HG03095 (cell line): ENCODE measurements around the gene NOTCH1.

Experiments
- ATAC-seq: cut with Tn5 transposase; IDR thresholded peaks from one replicate; pipeline ENCODE4 v1.9.1; 2021; ENCODE audit warnings: moderate library complexity; ENCODE audit not compliant: unreplicated experiment

NOTCH1 gene

GRCh38 chr9:136502940-136503550 is 42.8 kb downstream of the NOTCH1 start:
- ATAC-seq: no peak

GRCh38 chr9:136502196-136502595 is 43.7 kb downstream of the NOTCH1 start:
- ATAC-seq: no peak

GRCh38 chr9:136501686-136502085 is 44.2 kb downstream of the NOTCH1 start:
- no peak for ATAC-seq

- no peak for ATAC-seq
Measured at GRCh38 chr9:136499935-136500910, 45.6 kb downstream of the NOTCH1 start.

GRCh38 chr9:136499071-136499934 is 46.5 kb downstream of the NOTCH1 start:
- ATAC-seq: no peak

- no peak for ATAC-seq
Measured at GRCh38 chr9:136497916-136498695, 47.7 kb downstream of the NOTCH1 start.

- no peak for ATAC-seq
Measured at GRCh38 chr9:136496801-136497620, 48.8 kb downstream of the NOTCH1 start.

- no peak for ATAC-seq
Measured at GRCh38 chr9:136496181-136496580, 49.7 kb downstream of the NOTCH1 start.

- no peak for ATAC-seq
Measured at GRCh38 chr9:136495238-136495800, 50.5 kb downstream of the NOTCH1 start.

- ATAC-seq: no peak
Measured at GRCh38 chr9:136494531-136495215, 51.2 kb downstream of the NOTCH1 start.

- no peak for ATAC-seq
Measured at GRCh38 chr9:136494012-136494411, 51.8 kb downstream of the NOTCH1 start.

GRCh38 chr9:136493567-136493971 is 52.3 kb downstream of the NOTCH1 start:
- ATAC-seq: no peak

- no peak for ATAC-seq
Measured at GRCh38 chr9:136492978-136493522, 52.8 kb downstream of the NOTCH1 start.

GRCh38 chr9:136489731-136490130 is 56.1 kb downstream of the NOTCH1 start:
- no peak for ATAC-seq

GRCh38 chr9:136488247-136489214 is 57.3 kb downstream of the NOTCH1 start:
- no peak for ATAC-seq

- ATAC-seq: no peak
Measured at GRCh38 chr9:136487672-136488071, 58.2 kb downstream of the NOTCH1 start.
